Nephron progenitor cell (in vitro differentiated cells): ENCODE measurements around the gene OVOL1.

Source experiments
- DNase-seq: peaks from one replicate; pipeline ENCODE4 v3.0.0; 2021
- H3K27ac Mint-ChIP-seq: 2 replicates; pipeline ENCODE4 v1.8.0; 2021; ENCODE audit warnings: mild to moderate bottlenecking, moderate library complexity, mixed read lengths
- H3K27me3 Mint-ChIP-seq: 2 replicates; pipeline ENCODE4 v1.8.0; 2021; ENCODE audit warnings: mild to moderate bottlenecking, low read depth, mixed read lengths; ENCODE audit not compliant: poor library complexity
- H3K36me3 Mint-ChIP-seq: 2 replicates; pipeline ENCODE4 v1.8.0; 2021; ENCODE audit warnings: low read depth, mixed read lengths
- H3K4me1 Mint-ChIP-seq: 2 replicates; pipeline ENCODE4 v1.8.0; 2021; ENCODE audit warnings: mixed read lengths
- H3K4me3 Mint-ChIP-seq: 2 replicates; pipeline ENCODE4 v1.8.0; 2021; ENCODE audit warnings: mild to moderate bottlenecking, moderate library complexity, mixed read lengths
- H3K9me3 Mint-ChIP-seq: 2 replicates; pipeline ENCODE4 v1.8.0; 2021; ENCODE audit warnings: mild to moderate bottlenecking, moderate library complexity, mixed read lengths
- TF ChIP-seq, protein P1 (sequence below): fragments of 200-600 bp; sonication (generic); IDR thresholded peaks from 2 replicates; pipeline ENCODE4 v1.5.0; 2021; ENCODE audit warnings: antibody characterized with exemption

The OVOL1 gene

DNA sequence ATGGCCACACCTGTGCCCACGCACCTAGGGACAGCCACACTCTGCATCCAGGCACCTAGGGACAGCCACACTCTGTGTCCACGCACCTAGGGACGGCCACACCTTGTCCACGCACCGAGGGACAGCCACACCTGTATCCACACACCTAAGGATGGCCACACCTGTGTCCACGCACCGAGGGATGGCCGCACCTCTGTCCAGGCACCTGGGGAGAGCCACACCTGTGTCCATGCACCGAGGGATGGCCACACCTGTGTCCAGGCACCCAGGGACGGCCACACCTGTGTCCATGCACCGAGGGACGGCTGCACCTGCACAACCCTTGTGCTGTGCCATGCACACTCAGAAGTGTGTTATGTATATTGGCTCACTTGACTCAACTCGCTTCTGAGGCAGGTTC, 10.8 kb downstream of the OVOL1 start:
- H3K4me1 Mint-ChIP-seq: peaks cover 28% of the 10 kb centered on the region

GRCh38 chr11:65798882-65799281, 12.0 kb downstream of the OVOL1 start:
- TF ChIP-seq, protein P1, sequence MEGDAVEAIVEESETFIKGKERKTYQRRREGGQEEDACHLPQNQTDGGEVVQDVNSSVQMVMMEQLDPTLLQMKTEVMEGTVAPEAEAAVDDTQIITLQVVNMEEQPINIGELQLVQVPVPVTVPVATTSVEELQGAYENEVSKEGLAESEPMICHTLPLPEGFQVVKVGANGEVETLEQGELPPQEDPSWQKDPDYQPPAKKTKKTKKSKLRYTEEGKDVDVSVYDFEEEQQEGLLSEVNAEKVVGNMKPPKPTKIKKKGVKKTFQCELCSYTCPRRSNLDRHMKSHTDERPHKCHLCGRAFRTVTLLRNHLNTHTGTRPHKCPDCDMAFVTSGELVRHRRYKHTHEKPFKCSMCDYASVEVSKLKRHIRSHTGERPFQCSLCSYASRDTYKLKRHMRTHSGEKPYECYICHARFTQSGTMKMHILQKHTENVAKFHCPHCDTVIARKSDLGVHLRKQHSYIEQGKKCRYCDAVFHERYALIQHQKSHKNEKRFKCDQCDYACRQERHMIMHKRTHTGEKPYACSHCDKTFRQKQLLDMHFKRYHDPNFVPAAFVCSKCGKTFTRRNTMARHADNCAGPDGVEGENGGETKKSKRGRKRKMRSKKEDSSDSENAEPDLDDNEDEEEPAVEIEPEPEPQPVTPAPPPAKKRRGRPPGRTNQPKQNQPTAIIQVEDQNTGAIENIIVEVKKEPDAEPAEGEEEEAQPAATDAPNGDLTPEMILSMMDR: no peak
- no peaks in the 10 kb centered on the region for H3K36me3 Mint-ChIP-seq
- peaks cover 25% of the 10 kb centered on the region for H3K4me1 Mint-ChIP-seq
- H3K27ac Mint-ChIP-seq: no peak overlapping the region
- DNase-seq: no peak
- H3K4me3 Mint-ChIP-seq: no peak overlapping the region
- peaks cover 34% of the 10 kb centered on the region for H3K27me3 Mint-ChIP-seq
- no peaks in the 10 kb centered on the region for H3K9me3 Mint-ChIP-seq

More for the DNA sequence above, 10.8 kb downstream of the OVOL1 start:
- H3K9me3 Mint-ChIP-seq: no peaks in the 10 kb centered on the region
- H3K27ac Mint-ChIP-seq: no peak overlapping the region
- H3K4me3 Mint-ChIP-seq: no peak overlapping the region
- no peak for DNase-seq
- TF ChIP-seq, protein P1: no peak
- H3K36me3 Mint-ChIP-seq: no peaks in the 10 kb centered on the region
- H3K27me3 Mint-ChIP-seq: peaks cover 23% of the 10 kb centered on the region

- peaks cover 20% of the 10 kb centered on the region for H3K4me1 Mint-ChIP-seq
- peaks cover 37% of the 10 kb centered on the region for H3K27me3 Mint-ChIP-seq
Observed at GRCh38 chr11:65801153-65801987, 14.5 kb downstream of the OVOL1 start.

GRCh38 chr11:65802841-65803240, 16.0 kb downstream of the OVOL1 start:
- no peak for DNase-seq
- Mint-ChIP-seq H3K4me1 (peaks cover 13% of the 10 kb centered on the region), H3K36me3 (no peaks in the 10 kb centered on the region), H3K27me3 (peaks cover 36% of the 10 kb centered on the region), H3K27ac (no peak overlapping the region), H3K4me3 (no peak overlapping the region), H3K9me3 (no peaks in the 10 kb centered on the region)
- TF ChIP-seq, protein P1: no peak

More at GRCh38 chr11:65801153-65801987, 14.5 kb downstream of the OVOL1 start:
- Mint-ChIP-seq H3K9me3 (no peaks in the 10 kb centered on the region), H3K27ac (peak overlapping the region; percentile 36), H3K4me3 (no peak overlapping the region), H3K36me3 (no peaks in the 10 kb centered on the region)
- TF ChIP-seq, protein P1: no peak
- no peak for DNase-seq

DNA sequence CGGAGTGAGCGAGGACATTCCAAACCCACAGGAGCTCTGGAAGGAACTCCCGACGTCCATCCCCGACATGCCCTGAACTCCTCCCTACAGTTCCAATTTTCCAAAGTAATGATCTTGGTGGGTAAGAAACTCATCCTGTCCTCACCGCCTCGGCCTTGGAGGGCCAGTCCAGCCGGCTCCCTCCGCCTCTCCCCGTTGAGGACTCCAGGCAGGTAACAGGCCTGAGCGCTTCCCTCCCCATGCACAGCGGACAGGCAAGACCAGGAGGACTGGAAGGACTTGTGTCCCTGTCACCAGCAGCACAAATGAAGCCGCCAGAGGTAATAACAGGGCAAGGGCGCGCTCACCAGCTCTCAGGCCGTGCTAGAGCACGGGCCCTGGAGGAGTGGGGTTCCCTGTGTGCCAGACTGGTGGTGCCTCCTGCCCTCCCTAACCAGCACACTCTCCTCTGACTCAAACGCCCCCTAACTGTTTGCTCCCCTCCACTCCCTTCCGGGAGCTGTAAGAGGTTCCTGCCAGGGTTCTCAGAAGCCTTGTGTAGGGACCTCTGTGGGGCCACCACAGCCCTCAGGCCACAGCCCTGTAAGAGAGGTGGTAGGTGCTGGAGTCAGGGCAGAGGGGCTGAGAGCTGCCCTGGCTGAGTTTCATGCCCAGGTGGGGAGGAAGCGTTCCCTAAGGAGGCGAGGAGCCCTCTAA, 17.1 kb downstream of the OVOL1 start:
- no peak for DNase-seq
- TF ChIP-seq, protein P1: no peak
- H3K27ac Mint-ChIP-seq: peak overlapping the region; percentile 48
- H3K9me3 Mint-ChIP-seq: no peaks in the 10 kb centered on the region
- H3K4me1 Mint-ChIP-seq: peaks cover 10% of the 10 kb centered on the region
- H3K27me3 Mint-ChIP-seq: peaks cover 39% of the 10 kb centered on the region
- no peak overlapping the region for H3K4me3 Mint-ChIP-seq
- no peaks in the 10 kb centered on the region for H3K36me3 Mint-ChIP-seq
